ENCODE results near the gene SEC31B. TPM values are rescaled to one million over a fixed set of nuclear protein-coding genes. Genes with fewer than 3 reads are reported as not detected.

SEC31B gene
- total RNA-seq, 1 donor from 2014 or later = 16.0 TPM

DNA sequence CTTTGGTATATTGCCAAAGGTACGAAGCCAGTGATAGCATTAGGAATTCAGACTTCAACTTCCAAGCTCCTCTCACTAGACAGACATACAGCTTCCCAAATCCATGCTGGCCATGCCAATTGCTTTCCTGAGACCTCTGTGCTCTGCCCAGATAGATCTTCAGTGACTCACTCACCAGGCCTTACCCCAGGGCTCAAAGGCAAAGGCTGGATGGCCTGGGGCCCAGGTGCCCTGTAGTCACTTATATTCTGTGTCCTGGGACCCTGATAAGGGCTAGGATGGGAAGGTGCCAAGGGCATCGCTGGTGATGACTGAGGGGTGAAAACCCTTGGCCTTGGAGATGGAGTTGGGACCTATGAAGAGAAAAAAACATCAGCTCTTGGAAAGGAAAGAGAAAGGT, 29.1 kb downstream of the SEC31B start:
- no peak for DNase-seq (ENCODE audit: low spot score)

DNA sequence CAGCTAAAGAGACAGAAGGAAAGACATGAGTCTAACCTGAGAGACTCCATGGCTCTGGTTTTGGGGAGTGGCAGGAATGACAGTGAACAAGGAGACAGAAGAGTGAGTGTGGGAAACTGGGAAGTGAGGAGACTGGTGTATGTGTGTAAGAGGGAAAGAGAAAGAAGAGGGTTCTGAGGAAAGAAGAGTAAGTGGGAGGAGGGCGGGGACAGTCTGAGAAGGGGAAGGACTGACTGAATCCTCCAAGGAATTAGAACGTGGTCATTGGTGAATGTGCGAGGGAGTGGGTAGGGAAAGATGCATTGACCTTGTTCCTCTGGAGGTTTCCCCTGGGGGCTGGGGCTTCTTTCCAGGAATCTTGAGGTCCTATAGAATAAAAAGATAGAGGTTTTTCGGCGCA, 30.3 kb downstream of the SEC31B start:
- no peak for DNase-seq (ENCODE audit: low spot score)

DNA sequence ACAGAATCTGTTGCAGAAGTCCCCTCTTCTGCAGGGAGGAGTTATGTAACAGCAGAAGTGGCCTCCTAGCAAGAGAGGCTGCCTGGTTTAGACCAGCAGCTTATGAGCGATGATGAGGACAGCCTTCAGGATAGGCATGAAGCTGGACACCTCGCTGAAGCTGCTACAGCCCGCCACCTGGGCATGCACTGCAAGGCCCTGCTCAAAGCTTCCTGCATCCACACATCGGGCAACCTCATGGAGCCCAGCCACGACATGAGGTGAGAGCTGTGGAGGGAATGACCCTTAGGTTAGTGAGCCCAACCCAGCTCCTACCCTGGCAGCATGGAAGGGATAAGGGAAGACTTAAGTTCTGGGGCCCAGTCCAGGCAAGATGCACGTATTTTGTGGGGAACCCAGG, 32.1 kb downstream of the SEC31B start:
- no peak for DNase-seq (ENCODE audit: low spot score)

DNA sequence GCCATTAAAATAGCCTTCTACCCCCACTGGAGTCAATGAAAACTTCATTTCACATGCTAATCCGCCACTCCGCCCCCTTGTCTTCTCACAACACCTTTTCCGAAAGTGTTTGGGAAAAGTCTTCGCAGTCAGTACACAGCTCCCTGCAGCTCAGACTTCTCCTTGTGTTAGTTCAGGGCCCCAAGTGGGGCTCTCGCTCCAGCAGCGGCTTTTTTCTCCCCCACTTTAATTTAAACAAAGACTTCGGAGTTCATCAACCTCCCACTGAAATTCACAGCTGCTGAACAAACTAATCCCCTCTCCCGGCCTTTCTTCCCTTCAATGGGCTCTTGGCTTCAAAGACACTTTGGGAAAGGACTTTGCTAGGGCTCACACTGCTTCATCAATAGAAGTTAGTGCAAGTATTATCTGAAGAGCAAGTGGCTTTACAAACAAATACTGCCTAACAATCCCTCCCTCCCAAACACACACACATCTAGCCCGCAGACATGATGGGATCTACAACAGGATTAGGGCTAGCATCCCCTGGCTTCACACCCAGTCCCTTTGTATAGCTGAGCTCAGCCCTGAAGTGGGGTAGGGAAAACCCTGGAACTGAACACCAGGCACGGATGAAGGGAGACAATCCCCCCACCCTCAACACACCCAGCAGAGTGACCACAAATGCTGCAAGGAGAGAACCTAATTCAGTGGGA, 33.7 kb downstream of the SEC31B start:
- DNase-seq (ENCODE audit: low spot score) = no peak

DNA sequence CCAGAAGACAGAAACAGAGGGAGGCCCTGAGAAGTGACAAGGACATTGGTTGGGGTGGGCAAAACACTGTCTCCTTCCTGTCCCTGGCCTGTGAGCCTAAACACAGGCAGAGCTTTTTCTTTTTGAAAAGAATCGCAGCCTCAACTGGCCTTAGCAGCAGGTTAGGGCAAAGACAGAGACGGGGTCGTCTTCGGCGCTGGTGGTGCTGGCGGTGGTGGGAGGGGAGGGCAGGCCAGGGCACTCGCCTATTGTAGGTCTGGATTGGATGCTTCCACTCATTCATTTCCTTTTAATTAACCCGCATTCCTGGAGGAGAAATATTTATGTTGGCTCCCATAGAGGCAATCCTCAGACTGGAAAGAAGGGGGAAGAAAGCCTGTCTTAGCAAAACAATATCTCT, 34.3 kb downstream of the SEC31B start:
- no peak for DNase-seq (ENCODE audit: low spot score)

DNA sequence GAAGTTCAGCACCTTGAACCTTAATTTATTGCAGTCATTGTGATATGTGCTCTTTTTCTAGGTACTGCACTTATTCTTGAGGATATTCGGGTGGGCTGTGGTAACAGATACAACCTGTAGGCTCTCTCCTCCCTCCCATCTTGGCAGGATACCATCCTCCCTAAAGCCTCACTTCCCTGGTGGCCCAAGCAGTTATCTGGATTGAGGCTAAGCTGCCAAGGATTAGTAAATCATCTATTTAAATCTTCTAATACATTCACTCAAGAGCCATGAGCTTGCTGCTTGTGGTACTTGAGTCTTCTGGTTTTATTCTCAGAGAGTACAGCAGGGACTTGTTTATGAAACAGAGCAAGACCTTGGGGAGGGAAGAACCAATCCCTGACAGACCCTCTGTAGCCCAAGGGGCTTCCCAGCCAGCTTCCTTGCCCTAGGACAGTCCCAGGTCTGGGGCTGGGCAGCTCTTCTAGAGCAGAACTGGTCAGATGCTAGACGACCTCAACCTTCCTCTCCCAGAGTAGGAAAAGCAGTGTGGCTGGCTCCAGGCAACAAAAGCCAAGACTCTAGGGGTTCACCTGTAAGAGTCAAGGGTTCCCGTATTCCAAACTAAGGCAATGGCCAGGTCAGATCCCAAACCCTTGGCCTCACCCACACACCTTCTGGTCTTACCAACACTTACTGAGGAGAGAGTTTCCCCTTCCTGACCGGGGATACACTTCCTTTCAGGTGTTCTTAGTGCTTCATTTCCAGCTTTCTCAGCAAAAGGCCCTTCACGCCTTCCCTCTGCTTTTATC, 35.6 kb downstream of the SEC31B start:
- no peak for DNase-seq (ENCODE audit: low spot score)

DNA sequence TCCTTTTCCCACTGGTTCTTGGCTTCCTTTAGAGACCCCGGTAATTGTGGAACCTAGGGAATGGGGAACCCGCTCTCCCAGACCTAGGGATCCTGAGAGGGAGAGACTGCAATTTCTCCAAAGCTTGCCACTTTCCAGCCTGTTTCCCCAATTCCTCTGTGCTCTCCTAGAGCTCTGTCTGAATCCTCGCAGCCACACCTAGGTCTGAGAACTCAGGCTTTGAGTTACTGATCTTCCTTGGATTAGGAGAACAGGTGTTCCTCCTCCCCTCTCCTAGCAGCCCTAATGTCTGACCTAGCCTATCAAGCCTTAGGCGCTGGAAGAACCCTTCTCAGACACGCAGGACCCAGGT, 36.9 kb downstream of the SEC31B start:
- no peak for DNase-seq (ENCODE audit: low spot score)

DNA sequence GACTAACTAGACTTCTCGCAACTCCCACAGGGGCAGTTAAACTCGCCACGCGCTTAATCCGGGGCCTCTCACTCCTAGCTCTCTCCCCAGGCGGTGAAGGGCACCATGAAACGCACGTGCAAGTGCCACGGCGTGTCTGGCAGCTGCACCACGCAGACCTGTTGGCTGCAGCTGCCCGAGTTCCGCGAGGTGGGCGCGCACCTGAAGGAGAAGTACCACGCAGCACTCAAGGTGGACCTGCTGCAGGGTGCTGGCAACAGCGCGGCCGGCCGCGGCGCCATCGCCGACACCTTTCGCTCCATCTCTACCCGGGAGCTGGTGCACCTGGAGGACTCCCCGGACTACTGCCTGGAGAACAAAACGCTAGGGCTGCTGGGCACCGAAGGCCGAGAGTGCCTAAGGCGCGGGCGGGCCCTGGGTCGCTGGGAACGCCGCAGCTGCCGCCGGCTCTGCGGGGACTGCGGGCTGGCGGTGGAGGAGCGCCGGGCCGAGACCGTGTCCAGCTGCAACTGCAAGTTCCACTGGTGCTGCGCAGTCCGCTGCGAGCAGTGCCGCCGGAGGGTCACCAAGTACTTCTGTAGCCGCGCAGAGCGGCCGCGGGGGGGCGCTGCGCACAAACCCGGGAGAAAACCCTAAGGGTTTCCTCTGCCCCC, 37.4 kb downstream of the SEC31B start:
- DNase-seq (ENCODE audit: low spot score) = peak; percentile 65

DNA sequence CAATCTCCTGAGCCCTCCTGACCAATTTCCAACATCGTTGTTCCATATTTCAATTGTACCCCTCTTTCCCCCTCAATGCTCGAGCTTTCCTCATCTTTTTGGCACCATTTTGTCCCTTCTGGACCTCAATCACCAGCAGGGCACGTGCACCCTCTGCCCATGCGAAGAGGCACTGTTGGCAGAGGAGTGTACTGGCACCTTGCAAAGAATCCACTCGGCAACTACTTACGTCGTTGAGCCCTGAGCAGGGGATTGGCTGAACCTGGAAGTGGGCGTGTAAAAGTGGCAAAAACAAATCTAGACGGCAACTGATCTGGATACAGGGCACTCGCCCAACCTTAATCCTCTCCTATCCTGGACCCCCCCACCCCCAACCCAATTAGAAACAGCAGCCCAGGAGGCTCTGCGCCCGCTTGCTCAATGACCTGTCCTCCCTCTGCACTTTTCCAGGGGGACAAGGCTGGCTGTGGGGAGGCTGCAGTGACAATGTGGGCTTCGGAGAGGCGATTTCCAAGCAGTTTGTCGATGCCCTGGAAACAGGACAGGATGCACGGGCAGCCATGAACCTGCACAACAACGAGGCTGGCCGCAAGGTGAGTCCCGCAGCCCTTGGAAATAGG, 38.1 kb downstream of the SEC31B start:
- peak; percentile 90 for DNase-seq (ENCODE audit: low spot score)

DNA sequence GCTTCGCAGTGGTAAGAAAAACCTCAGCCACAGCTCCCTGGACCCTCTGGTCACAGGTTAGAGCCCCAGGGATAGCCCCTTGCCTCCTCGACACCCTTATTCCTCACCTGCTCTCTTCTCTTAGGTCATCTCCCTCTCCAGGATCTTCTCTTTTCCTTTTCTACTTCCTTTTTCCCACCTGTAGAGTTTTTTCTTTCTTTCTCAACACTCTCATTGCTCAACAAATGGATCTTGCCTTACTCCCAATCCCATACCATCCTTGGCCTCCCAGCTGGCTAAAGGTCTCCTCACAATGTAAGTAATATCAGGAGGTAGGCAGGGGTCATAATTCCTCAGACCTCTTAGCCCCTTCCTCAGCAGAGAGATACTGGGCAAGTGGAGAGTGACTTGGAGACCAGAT, 39.7 kb downstream of the SEC31B start:
- no peak for DNase-seq (ENCODE audit: low spot score)

DNA sequence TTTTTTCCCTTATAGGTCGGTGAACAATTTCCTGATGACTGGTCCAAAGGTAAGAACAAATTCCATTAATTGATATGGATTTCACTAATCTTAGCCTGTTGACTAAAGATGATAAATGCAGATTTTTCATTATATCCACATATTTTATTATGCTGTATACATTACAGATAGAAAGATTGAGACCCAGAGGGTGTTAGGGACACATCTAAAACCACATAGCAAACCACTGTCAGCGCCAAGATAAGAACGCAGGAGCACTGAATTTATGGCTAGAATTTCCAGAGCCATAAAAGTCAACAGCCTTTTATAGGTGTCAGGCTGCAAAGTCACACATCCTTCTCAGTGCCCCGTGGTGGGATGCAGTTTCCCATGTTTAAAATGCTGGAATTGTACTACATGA, 40.6 kb downstream of the SEC31B start:
- DNase-seq (ENCODE audit: low spot score) = no peak

DNA sequence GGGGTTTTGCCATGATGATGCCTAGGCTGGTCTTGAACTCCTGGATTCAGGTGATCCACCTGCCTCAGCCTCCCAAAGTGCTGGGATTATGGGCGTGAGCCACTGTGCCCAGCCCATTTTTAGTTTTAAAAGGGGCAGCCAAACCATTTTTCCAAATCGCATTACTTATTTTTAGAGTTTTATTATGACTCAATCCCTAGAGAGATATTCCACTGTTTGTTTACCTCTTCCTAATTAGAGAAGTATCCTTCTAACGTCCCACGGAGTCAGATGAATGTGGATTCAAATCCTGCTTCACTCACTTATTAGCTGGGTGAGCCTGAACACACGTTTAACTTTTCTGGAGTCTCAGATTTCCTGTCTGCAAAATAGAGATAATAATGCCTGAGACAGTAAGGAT, 41.7 kb downstream of the SEC31B start:
- no peak for DNase-seq (ENCODE audit: low spot score)

DNA sequence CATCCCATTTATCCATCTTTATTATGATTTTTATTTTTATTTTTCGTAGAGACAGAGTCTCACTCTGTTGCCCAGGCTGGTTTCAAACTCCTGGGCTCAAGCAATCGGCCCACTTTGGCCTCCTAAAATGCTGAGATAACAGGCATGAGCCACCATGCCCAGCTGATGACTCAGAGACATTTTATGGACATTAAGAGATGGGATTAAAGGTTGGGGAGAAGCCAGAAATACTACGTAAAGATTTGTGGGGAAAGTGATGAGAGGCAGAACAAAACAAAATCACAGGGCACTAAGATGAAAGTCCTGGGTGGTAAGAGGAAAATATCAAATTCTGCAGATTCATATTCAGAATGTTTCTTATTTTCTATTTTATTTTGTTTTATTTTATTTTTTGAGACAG, 49.3 kb downstream of the SEC31B start:
- no peak for DNase-seq (ENCODE audit: low spot score)

DNA sequence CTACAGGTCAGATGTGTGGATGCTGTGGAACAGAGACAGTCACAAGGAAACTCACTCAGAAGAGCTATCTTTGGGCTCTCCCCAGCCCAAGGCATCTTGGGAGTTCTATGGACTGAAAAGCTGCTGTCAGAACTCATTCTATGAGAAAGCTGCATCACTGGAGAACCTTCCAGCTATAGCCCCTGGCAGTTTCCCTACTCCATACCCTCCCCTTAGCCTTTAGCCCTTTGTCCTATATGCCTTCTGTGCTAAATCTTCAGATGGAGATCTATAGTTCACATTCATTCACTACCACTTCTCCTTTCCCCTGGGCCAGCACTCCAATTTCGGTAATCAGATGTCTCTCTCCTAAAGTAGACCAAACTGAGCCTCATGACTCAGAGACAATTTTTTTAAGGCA, 49.9 kb downstream of the SEC31B start:
- no peak for DNase-seq (ENCODE audit: low spot score)

DNA sequence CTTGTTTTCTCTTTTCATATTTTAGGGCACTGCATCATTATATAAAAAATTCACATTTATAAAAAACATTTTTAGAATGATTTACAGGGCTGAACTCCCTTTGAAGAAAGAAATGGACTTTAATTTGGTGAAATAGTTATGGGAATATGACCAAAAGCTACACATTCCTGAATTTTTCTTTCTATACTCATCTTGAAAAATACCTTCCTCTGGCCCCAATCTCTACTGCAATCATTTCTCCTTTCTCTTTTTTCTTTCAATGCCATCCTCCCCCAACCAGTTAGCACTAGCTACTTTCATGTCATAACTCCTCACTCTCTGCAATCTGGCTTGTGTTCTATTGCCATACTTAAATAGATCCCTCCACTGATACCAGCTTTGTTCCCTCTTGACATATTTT, 50.7 kb downstream of the SEC31B start:
- DNase-seq (ENCODE audit: low spot score) = no peak

DNA sequence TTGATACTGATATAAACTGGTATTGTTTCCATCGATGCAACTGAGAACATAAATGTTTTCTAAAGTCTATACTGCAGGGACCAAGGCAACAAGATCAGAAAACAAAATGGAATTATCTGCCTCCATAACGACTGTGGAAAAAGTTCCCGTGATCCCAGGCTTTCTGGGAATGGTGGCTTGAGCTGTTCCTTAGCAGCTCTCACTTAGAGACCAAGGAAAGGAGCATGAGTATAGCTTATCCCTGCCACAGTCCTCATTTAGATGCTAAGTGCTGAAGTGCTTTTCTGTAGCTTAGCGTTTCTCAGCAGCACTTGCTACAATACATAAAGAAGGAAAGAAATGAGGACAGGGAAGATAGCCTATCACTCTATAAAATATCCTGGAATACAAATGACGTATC, 51.3 kb downstream of the SEC31B start:
- DNase-seq (ENCODE audit: low spot score) = no peak

DNA sequence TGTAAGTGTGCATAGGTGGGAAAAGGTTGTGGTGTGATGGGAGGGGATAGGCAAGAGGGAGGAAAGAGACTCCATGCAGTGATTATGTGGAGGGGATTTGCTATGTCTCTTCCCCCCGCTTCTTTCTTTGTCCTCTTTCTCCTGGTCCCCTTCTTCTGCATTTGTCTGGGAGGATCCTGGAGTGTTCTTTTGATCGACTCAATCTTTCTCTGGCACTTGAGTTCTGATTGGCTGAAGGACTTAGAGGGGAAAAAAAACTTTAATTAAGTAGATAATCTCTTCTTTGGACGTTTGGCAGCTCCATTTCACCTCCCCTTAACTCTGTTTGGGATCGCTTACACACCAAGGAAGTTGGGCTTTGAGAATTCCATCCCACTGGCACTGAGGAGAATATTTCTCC, 57.0 kb downstream of the SEC31B start, which contains the start of gene WNT8B:
Gene WNT8B (plus strand): TSS at position 301 of the 400 bp plus-strand sequence. CDS start 160 bp downstream, outside the sequence.
- DNase-seq (ENCODE audit: low spot score) = no peak

DNA sequence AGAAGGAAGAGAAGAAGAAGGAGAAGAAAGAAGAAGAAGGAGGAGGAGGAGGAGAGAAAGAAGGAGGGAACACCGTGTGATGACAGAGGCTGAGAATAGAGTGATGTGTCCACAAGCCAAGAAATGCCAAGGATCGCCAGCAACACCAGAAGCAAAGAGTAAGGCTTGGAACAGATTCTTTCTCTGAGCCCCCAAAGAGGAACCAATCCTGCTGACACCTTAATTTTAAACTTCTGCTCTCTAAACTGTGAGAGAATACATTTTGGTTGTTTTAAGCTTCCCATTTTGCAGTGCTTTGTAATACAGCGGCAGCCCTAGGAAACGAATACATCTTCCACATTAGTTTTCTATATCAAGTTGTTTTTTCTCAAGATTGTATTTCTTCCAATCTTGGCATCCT, 70.7 kb downstream of the SEC31B start:
- DNase-seq (ENCODE audit: low spot score) = no peak

DNA sequence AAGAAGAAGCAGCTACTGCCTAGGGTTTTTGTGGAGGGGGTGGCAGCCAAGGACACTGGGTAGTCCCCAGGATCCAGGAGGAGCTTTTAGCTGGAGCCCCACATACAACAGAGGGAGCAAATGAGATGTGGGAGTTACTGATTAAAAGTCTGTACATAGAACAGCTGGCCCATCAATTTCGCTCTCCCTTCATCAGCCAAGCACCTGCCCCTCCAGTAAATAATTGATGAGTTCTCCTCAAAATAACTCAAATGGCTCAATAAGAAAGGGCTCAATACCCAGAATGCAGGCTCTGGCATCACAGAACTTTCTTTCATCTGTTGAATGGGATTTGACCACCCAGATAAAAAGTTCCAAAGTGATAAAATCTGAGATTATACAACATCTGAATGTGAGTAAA, 72.0 kb downstream of the SEC31B start:
- DNase-seq (ENCODE audit: low spot score) = no peak

DNA sequence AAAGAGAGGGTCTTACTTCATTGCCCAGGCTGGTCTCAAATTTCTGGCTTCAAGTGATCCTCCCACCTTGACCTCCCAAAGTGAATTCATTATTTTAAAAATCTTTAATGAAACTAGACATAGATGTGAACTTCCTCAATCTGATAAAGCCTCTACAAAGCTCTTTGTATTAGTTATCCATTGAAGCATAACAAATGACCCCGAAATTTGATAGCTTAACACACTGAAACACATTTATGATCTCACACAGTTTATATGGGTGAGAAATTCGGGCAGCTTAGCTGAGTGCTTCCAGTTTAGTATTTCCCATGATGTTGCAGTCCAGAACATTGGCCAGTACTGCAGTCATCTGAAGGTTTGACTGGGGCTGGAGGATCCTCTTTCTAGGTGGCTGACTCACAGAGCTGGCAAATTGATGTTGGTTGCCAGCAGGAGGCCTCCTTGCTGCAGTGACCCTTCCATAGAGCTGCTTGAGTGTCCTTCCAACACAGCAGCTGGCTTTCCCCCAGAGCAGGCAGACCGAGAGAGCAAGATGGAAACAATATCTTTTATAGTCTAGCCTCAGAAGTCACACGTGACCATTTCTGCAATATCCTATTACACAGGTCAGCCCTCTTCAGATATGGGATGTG, 73.4 kb downstream of the SEC31B start:
- DNase-seq (ENCODE audit: low spot score) = no peak

DNA sequence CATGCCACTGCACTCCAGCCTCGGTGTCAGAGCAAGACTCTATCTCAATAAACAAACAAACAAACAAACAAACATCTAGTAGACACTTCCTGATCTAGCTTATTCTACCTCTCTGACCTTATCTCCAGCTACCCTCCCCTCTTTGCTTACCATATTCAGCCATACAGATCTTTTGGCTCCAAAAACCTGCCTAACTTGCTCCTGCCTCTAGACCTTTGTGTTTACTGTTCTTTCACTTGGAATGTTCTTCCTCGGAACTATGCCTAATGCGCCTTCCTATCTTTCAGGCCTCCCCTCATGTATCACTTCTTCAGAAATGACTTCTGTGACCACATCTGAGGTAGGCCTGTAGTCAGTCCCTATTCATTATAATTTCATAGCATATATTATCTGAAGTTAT, 77.1 kb downstream of the SEC31B start:
- peak; percentile 45 for DNase-seq (ENCODE audit: low spot score)

DNA sequence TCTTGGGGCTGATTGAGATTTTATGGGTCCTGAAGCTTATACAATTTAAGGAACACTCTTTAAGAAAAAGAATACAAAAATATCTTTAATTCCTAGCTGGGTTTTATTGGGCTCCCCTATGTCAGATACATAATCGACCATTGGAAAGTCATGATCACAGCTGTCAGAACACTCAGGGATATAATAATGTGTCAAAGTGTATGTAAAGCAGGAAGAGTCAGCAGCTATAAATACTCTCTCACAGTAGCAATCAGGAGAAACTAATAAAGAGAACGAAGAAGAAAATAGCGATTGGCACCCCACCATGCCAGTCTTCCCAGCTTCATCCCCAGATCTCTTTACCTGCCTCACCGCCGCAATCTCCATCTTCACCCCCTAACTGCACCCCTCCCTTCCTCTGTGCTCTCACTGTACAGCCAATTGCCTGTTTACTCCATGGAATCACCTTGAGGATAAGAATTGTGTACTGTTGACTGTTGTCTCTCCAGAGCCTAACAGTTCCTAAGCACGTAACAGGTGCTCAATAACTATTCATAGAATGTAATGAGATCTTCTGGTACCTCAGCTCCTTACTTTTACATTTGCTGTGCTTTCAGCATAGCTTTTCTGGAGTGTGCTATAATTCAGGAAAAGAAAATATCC, 80.9 kb downstream of the SEC31B start:
- no peak for DNase-seq (ENCODE audit: low spot score)
